Measurements from ENCODE around the gene CADM1. TPM values are rescaled to one million over a fixed set of nuclear protein-coding genes. Genes with fewer than 3 reads are reported as not detected.

The CADM1 gene
- total and polyA plus RNA-seq, 2 donors (not counting 3 experiments of a cell fraction or from before 2014, with no cell fraction given) = 0.52 to 2.6 TPM

DNA sequence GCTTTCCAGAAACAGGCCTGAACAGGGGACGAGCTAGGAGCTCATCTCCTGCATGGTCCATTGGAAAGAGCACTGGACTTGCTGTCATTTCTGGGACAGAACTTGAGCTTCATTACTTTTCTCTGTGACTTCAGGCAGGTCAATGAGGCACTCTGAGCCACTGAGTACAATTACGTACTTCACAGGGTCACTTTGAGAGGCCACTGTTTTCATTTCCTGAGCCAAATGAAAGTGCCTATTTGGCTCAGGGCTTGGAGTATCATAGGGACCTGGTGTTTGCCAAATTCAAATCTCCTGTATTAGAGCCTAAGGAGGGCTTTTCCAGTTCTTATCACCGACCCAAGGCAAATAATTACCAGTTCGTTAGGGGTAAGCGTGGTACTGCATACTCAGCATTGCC is 319.3 kb downstream of the CADM1 start:
- intact Hi-C loops (cut with micrococcal nuclease) = no loop called here
- Histone ChIP-seq H3K9me1 (replicated peaks; ENCODE audit: control insufficient read depth, extremely low read depth, insufficient read depth, low read length) (no peaks in the 10 kb centered on the region), H3K9me3 (replicated peaks; ENCODE audit: control insufficient read depth, insufficient read depth, low read length) (no peaks in the 10 kb centered on the region), H4K20me1 (replicated peaks; ENCODE audit: control insufficient read depth, extremely low read depth, insufficient read depth, low read length) (no peaks in the 10 kb centered on the region), H3K27ac (ENCODE audit: insufficient read depth, low read depth, low read length) (no peak overlapping the region), H3K4me2 (ENCODE audit: insufficient read depth, low read length) (no peak overlapping the region), H3K36me3 (ENCODE audit: control insufficient read depth in 2 of 2, extremely low read depth in 1 of 2, insufficient read depth in 2 of 2, low read length in 2 of 2) (no peaks in the 10 kb centered on the region), H3K4me3 (replicated peaks in 1 of 3; ENCODE audit: insufficient read depth in 1 of 3, low read depth in 1 of 3, low read length in 3 of 3) (no peak overlapping the region), H3K27me3 (ENCODE audit: control insufficient read depth in 2 of 2, insufficient read depth in 2 of 2, low read length in 2 of 2) (no peaks in the 10 kb centered on the region), H2AFZ (ENCODE audit: low read depth, low read length) (no peak overlapping the region), H3K9ac (replicated peaks; ENCODE audit: extremely low read depth, insufficient read depth, low read length) (no peak overlapping the region), H3K79me2 (ENCODE audit: control insufficient read depth, insufficient read depth, low read length) (no peaks in the 10 kb centered on the region), H3K4me1 (ENCODE audit: control insufficient read depth, extremely low read depth, insufficient read depth, low read length) (no peaks in the 10 kb centered on the region)
- TF ChIP-seq FOS (IDR thresholded peaks at IDR 0.05; ENCODE audit: borderline replicate concordance, insufficient read depth, low read length) (no peak), POLR2AphosphoS5 (IDR thresholded peaks at IDR 0.05; ENCODE audit: insufficient read depth, low read depth, low read length) (no peak)
- TF ChIP-seq, protein P1, sequence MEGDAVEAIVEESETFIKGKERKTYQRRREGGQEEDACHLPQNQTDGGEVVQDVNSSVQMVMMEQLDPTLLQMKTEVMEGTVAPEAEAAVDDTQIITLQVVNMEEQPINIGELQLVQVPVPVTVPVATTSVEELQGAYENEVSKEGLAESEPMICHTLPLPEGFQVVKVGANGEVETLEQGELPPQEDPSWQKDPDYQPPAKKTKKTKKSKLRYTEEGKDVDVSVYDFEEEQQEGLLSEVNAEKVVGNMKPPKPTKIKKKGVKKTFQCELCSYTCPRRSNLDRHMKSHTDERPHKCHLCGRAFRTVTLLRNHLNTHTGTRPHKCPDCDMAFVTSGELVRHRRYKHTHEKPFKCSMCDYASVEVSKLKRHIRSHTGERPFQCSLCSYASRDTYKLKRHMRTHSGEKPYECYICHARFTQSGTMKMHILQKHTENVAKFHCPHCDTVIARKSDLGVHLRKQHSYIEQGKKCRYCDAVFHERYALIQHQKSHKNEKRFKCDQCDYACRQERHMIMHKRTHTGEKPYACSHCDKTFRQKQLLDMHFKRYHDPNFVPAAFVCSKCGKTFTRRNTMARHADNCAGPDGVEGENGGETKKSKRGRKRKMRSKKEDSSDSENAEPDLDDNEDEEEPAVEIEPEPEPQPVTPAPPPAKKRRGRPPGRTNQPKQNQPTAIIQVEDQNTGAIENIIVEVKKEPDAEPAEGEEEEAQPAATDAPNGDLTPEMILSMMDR (IDR thresholded peaks at IDR 0.05; ENCODE audit: extremely low read depth in 1 of 2, insufficient read depth in 1 of 2, low read depth in 1 of 2, low read length in 2 of 2) = no peak
- ChIA-PET POLR2A (no interaction called here), CTCF (no interaction called here)
- BruUV-seq (replicated peaks) = no TSS peak
- DNase-seq (ENCODE audit: low read depth, low spot score) (no peak), FAIRE-seq (no peak)
- dilution Hi-C loops (cut with MboI; ENCODE audit: extremely low pct_ligation_motif_present, low sequenced_read_pairs) = no loop called here

DNA sequence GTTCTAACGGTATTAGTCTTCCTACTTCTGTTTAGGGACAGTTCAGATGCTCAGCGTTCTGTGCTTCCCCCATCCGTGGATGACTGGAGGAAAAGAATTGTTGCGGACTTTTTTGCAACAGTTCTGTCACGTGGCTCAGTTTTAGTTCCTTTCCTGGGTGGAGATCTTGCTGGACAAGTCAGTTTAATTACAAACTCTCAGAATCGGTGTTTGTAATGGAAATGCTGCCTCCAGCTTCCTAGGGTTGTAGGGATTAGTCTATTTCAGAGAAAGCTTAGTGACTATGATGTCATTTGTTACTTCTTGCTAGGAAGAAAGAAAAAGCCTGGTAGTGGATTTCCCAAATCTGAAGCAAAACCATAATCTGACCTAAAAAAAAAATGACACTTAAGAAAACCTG is 320.4 kb downstream of the CADM1 start:
- TF ChIP-seq MYC (IDR thresholded peaks at IDR 0.05; ENCODE audit: low read depth, low read length) (no peak), MAX (IDR thresholded peaks at IDR 0.05; ENCODE audit: insufficient read depth, insufficient read length) (no peak)
- Histone ChIP-seq H3K9ac (replicated peaks; ENCODE audit: extremely low read depth, insufficient read depth, low read length) (no peak overlapping the region), H4K20me1 (replicated peaks; ENCODE audit: control insufficient read depth, extremely low read depth, insufficient read depth, low read length) (no peaks in the 10 kb centered on the region), H3K4me3 (replicated peaks in 1 of 3; ENCODE audit: insufficient read depth in 1 of 3, low read depth in 1 of 3, low read length in 3 of 3) (no peak overlapping the region), H3K36me3 (ENCODE audit: control insufficient read depth in 2 of 2, extremely low read depth in 1 of 2, insufficient read depth in 2 of 2, low read length in 2 of 2) (no peaks in the 10 kb centered on the region), H3K9me1 (replicated peaks; ENCODE audit: control insufficient read depth, extremely low read depth, insufficient read depth, low read length) (no peaks in the 10 kb centered on the region), H2AFZ (ENCODE audit: low read depth, low read length) (no peak overlapping the region), H3K4me1 (ENCODE audit: control insufficient read depth, extremely low read depth, insufficient read depth, low read length) (no peaks in the 10 kb centered on the region), H3K9me3 (replicated peaks; ENCODE audit: control insufficient read depth, insufficient read depth, low read length) (no peaks in the 10 kb centered on the region), H3K79me2 (ENCODE audit: control insufficient read depth, insufficient read depth, low read length) (no peaks in the 10 kb centered on the region), H3K4me2 (ENCODE audit: insufficient read depth, low read length) (no peak overlapping the region), H3K27ac (ENCODE audit: insufficient read depth, low read depth, low read length) (no peak overlapping the region), H3K27me3 (ENCODE audit: control insufficient read depth in 2 of 2, insufficient read depth in 2 of 2, low read length in 2 of 2) (no peaks in the 10 kb centered on the region)
- BruUV-seq (replicated peaks) = no TSS peak
- ChIA-PET POLR2A (no interaction called here), CTCF (no interaction called here)
- intact Hi-C loops (cut with micrococcal nuclease) = no loop called here
- no peak for DNase-seq (ENCODE audit: low read depth, low spot score)
- dilution Hi-C loops (cut with MboI; ENCODE audit: extremely low pct_ligation_motif_present, low sequenced_read_pairs) = no loop called here
- no peak for FAIRE-seq
